HuH-7.5 (cell line): ENCODE measurements around the gene MEFV.

ENCODE experiments used
- DNase-seq: peaks from one replicate; pipeline ENCODE4 v3.0.0; 2011; ENCODE audit warnings: low spot score

Gene MEFV

GRCh38 chr16:3266873-3267537 is 10.6 kb upstream of the MEFV start:
- DNase-seq = peak; percentile 31

- peak; percentile 94 for DNase-seq
Measured at GRCh38 chr16:3264137-3265036, 8.0 kb upstream of the MEFV start.

- DNase-seq = no peak
Measured at GRCh38 chr16:3262517-3262916, 6.1 kb upstream of the MEFV start.

- no peak for DNase-seq
Measured at GRCh38 chr16:3259836-3260235, 3.4 kb upstream of the MEFV start.

GRCh38 chr16:3256866-3257465 is 533 bp upstream of the MEFV start:
- DNase-seq = no peak

GRCh38 chr16:3254309-3254708 is 2.1 kb downstream of the MEFV start:
- DNase-seq = no peak

- no peak for DNase-seq
Measured at GRCh38 chr16:3252967-3253366, 3.5 kb downstream of the MEFV start.

- DNase-seq = no peak
Measured at GRCh38 chr16:3249451-3249850, 7.0 kb downstream of the MEFV start.

DNA sequence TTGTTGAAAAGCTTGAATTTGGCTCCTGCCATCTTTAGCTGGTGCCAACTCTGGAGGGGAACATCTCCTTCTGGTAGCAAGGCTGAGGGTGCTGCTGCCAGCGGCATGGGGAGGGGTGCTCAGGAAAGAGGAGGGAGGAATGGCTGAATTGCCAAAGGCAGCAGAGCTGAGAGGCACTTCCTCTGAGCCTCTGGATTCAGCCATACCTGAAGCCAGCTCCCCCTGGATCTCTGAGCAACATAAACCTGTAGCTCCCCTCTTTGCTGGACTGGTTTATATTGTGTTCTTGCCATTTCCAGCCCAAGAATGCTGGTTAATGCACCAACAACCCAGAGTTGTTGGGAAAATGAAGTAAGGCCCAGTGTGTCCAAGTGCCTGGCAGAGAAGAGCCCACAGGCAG is 7.4 kb downstream of the MEFV start:
- DNase-seq = no peak

- DNase-seq = no peak
Measured at GRCh38 chr16:3248596-3248995, 7.8 kb downstream of the MEFV start.

- no peak for DNase-seq
Measured at GRCh38 chr16:3246876-3247275, 9.6 kb downstream of the MEFV start.

DNA sequence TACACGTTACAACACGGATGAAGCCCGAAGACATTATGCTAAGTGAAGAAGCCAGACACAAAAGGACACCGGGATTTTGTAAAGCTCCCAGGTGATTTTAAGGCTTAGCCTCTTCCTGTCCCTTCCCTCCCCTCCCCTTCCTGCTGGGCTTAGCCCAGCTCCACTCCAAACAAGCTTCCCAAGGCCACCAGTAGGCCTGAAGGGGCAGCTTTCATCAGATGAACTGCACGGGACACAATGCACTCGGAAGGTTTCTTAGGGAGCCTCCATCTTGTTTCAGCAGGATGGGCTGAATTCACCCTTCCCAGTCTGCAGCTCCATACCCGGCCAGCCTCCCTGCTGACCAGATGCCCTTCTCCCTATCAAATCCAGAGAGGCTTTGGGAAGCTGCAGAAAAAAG is 10.4 kb downstream of the MEFV start:
- DNase-seq = no peak

GRCh38 chr16:3243882-3244281 is 12.6 kb downstream of the MEFV start:
- DNase-seq = no peak

DNA sequence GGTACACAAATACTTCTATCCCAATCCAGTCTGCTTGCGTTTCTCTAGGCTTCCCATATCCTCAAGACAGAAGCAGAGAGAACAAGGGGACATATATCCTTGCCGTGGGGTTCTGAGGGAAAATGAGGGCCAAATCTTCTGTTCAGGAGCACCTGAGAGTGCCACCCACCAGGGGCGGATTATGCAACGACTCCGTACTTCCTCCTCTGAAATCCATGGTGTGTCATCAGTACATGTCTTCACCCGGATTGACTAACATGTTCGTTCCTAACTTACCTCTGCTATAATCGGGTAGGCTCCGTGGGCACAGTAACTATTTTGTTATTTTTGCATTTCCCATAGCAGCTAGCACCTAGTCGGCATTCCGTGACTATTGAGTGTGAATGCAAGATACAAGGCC is 13.7 kb downstream of the MEFV start:
- DNase-seq = no peak

- no peak for DNase-seq
Measured at GRCh38 chr16:3241761-3242160, 14.7 kb downstream of the MEFV start.

DNA sequence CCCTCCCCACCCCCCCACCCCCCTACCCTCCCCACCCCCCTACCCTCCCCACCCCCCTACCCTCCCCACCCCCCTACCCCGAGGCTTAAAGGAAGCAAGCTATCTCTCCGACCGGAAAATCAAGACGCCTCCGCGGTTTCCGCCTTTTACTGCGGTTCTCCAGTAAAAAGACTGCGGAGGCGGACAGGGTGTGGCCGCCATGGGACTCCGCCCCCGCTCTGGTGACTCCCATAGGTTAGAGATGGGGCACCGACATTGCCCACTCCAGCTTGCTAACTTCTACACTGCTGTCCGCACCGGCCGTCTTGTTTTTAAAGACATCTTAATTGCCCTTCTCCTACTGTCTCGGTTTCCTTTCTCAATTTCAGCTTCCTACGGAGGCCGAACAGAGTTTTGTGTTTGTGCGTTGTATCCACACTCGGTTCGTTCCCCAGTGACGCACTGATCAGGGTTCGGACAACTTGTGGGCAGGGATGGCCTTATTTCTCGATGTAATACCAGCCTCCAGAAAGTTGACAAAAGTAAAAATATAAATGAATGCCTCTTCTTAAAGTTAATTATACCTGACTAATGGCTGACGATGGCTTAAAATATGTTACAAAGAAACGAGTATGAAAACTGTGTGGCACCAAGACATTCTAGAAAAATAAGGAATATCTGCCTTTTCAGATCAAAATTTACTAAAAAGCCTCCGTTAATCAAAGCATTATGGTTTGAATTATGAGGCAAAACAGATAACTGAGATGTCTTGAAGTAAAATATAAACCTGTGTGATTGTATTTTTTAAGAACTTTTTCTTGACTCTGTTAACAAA is 20.4 kb downstream of the MEFV start:
- DNase-seq = no peak

DNA sequence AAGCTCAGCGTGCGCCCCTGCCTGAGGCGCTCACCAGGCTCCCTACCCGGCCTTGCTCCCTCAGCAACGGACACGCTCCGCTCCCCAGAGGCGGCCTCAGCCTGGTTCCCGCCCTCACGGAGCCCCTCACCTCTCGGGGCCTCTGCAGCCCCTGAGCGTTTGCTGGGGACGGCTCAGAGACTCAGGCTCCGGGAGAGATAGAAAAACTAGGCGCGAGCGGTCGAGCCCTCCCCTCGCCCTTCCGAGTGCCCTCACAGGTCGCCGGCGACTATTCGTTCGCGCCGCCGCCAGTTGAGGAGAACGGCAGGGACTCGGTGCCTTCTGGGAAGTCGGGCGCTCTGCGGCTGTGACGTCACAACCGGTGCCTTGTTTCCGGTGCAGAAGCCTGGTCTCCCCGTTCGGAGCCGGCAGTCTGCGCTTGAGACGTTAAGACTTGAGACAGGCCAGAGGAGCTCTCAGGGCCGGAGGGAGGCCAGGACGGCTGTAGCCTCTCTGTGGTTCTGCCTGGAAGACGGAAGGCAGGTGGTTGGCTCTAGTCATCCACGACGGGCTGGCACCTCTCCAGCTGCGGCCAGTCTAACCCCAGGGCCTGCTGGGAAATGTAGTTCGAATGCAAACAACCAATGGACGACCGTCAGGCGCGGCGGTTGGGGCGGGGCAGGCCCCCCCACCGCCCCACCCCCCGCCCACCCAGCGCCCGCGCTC is 21.4 kb downstream of the MEFV start, which contains the start of gene ZNF200:
Gene ZNF200 (minus strand): TSS at position 302 of the 705 bp plus-strand sequence. CDS start 1,403 bp downstream, outside the sequence.
- peak; percentile 91 for DNase-seq

DNA sequence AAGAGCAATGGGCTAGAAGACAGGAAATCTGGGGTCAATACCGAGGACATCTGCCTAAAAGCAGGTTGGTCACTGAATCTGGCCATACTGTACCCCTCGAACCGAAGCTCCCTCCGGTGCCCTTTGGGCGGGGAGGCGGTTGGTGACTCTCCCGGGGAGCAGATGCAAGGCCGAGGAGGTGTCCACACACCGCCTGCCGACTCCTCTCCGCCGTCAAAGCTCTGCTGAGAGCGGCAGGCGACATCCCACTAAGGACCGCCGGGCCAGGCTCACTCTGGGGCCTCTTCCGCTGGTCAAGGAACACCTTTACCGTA is 21.9 kb downstream of the MEFV start:
- no peak for DNase-seq

DNA sequence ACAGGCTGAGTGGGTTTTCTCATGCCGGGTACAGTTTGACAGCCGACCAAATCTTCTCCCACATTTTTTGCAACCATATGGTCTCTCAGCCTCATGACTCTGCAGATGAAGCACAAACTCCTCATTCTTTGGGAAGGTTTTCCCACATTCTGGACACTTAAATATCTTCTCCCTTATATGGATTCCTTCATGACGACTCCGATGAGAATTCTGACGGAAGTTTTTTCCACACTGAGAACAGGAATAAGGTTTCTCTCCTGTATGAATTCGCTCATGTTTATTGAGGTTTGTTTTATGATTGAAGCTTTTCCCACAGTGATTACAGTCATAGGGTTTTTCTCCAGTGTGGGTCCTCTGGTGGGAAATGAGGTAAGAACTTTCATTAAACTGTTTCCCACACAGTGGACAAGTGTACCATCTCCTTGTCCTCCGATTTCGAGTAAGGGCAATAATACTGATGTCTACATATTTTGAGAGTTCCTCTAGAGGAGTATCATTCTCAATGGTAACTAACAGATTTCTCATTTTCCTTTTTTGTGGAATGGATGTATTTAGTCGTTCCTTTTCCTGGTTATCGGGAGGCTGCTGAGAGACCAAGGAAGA is 32.4 kb downstream of the MEFV start:
- no peak for DNase-seq

DNA sequence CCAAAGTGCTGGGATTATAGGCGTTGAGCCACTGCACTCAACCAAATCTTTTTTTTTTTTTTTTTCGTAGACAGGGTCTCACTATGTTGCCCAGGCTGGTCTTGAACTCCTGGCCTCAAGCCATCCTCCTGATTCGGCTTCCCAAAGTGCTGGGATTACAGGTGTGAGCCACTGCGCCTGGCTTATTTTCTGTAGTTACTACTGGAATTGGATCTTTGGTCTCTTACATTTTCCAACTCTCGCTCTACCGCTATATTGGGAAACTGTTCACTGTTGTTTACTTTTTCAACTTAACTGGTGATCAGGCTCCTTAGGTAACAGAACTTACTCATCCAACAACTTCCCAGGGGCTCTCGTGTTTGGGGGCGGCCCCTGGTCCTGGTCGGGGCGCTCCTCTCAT is 35.6 kb downstream of the MEFV start:
- no peak for DNase-seq

GRCh38 chr16:3216263-3216640 is 40.2 kb downstream of the MEFV start:
- DNase-seq = no peak
